ENCODE results near the gene PRR19.

- TF ChIP-seq, protein P1, sequence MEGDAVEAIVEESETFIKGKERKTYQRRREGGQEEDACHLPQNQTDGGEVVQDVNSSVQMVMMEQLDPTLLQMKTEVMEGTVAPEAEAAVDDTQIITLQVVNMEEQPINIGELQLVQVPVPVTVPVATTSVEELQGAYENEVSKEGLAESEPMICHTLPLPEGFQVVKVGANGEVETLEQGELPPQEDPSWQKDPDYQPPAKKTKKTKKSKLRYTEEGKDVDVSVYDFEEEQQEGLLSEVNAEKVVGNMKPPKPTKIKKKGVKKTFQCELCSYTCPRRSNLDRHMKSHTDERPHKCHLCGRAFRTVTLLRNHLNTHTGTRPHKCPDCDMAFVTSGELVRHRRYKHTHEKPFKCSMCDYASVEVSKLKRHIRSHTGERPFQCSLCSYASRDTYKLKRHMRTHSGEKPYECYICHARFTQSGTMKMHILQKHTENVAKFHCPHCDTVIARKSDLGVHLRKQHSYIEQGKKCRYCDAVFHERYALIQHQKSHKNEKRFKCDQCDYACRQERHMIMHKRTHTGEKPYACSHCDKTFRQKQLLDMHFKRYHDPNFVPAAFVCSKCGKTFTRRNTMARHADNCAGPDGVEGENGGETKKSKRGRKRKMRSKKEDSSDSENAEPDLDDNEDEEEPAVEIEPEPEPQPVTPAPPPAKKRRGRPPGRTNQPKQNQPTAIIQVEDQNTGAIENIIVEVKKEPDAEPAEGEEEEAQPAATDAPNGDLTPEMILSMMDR (IDR thresholded peaks at IDR 0.05), result no peak
- TF ChIP-seq POLR2A (IDR thresholded peaks at IDR 0.05), result no peak
- TF ChIP-seq EP300 (IDR thresholded peaks at IDR 0.05), result no peak
Measured at GRCh38 chr19:42345191-42345812, 43.4 kb downstream of the PRR19 start.

Measured in tibial nerve (tissue), 4 donors.